Measurements from ENCODE around the gene NXF1.
A peak's percentile ranks its signal among the peaks of the same experiment; 100 is the strongest.
"Not testable (repeated sequence)": the region's sequence is repeated elsewhere in the genome, so short reads cannot be mapped to it uniquely, and the experiment has no call there.

Gene NXF1

GRCh38 chr11:62805076-62805892 is at the start of gene NXF1:
Gene NXF1 (minus strand): TSS chr11:62805440. CDS start chr11:62805356, 84 bp downstream.
- DNase-seq, result peak; percentile 92

GRCh38 chr11:62854013-62854824 is 49.0 kb upstream of the NXF1 start:
- no peak for DNase-seq

GRCh38 chr11:62853279-62853965 is 48.2 kb upstream of the NXF1 start:
- no peak for DNase-seq

- DNase-seq, result no peak
Observed at GRCh38 chr11:62852523-62853188, 47.4 kb upstream of the NXF1 start.

- no peak for DNase-seq
Observed at GRCh38 chr11:62851807-62852522, 46.7 kb upstream of the NXF1 start.

- no peak for DNase-seq
Observed at GRCh38 chr11:62850911-62851806, 45.9 kb upstream of the NXF1 start.

- no peak for DNase-seq
Observed at GRCh38 chr11:62847767-62848314, 42.6 kb upstream of the NXF1 start.

- no peak for DNase-seq
Observed at GRCh38 chr11:62846177-62846576, 40.9 kb upstream of the NXF1 start.

- no peak for DNase-seq
Observed at GRCh38 chr11:62844154-62844553, 38.9 kb upstream of the NXF1 start.

GRCh38 chr11:62843466-62843865 is 38.2 kb upstream of the NXF1 start:
- DNase-seq, result no peak

GRCh38 chr11:62842891-62843290 is 37.7 kb upstream of the NXF1 start:
- DNase-seq, result not testable (repeated sequence)

GRCh38 chr11:62842171-62842741 is 37.0 kb upstream of the NXF1 start:
- DNase-seq, result no peak

GRCh38 chr11:62841361-62842170 is 36.3 kb upstream of the NXF1 start:
- peak; percentile 93 for DNase-seq

GRCh38 chr11:62840721-62841360 is 35.6 kb upstream of the NXF1 start:
- peak; percentile 57 for DNase-seq

- peak; percentile 93 for DNase-seq
Observed at GRCh38 chr11:62839050-62839945, 34.1 kb upstream of the NXF1 start, which contains the start of gene WDR74. Gene WDR74 (minus strand): TSS chr11:62839590. CDS start chr11:62839570, 20 bp downstream.

- DNase-seq, result no peak
Observed at GRCh38 chr11:62835336-62835735, 30.1 kb upstream of the NXF1 start.

- DNase-seq, result no peak
Observed at GRCh38 chr11:62832336-62833234, 27.3 kb upstream of the NXF1 start, which contains the start of gene TEX54. Gene TEX54 (minus strand): TSS chr11:62832841.

Measured in NCI-H2029 (cell line).